Endothelial cell of hepatic sinusoid (primary cell): ENCODE results near the gene PEX5L.
"Not testable (repeated sequence)": the region's sequence is repeated elsewhere in the genome, so short reads cannot be mapped to it uniquely, and the experiment has no call there.

Source experiments
- in situ Hi-C: cut with HindIII; loops from 2 replicates; pipeline ENCODE4 v1.10.0; 2017; ENCODE audit warnings: low sequenced_read_pairs

Gene PEX5L

DNA sequence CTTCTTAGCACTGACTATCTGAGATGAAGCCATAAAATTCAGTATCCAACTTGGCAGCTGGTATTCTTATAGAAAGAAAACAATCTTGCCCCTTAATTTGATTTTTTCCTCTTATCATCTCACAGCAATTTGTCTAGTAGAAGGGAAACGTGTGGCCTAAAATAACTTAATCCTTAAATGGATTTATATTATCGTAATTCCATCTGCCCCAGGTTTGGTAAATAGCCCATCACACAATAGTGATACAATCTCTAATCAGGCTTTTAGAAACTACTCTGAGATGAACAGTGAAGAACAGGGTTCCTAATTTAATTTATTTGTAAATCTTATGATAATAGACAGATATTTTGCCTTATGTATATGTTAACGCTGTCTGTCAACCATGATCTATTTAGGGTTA is 24.8 kb downstream of the PEX5L start:
- in situ Hi-C loops: no loop called here

GRCh38 chr3:180008318-180008717 is 28.4 kb downstream of the PEX5L start:
- in situ Hi-C loops: not testable (repeated sequence)

GRCh38 chr3:180004542-180004941 is 32.2 kb downstream of the PEX5L start:
- in situ Hi-C loops: no loop called here

GRCh38 chr3:180002006-180002405 is 34.7 kb downstream of the PEX5L start:
- in situ Hi-C loops: no loop called here

GRCh38 chr3:180000500-180000899 is 36.2 kb downstream of the PEX5L start:
- in situ Hi-C loops: no loop called here

DNA sequence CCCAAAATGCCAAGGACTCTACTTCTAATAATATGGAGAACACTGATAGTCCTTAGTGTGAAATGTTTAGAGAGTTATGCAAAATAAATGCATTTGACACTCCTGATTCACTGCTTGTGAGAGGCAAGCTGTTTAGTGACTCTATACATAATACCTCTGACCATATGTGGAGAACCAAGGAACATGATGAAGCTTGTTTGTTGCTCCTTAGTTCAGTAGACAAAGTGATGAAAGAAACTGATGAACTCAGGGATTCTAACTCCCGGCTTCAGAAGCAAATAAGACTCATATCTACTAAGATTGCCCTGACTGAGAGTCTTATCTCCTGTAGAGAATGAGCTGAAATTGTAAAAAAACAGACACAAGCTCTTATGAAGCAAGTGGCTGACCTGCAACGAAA is 41.3 kb downstream of the PEX5L start:
- in situ Hi-C loops: no loop called here

GRCh38 chr3:179991883-179992282 is 44.9 kb downstream of the PEX5L start:
- in situ Hi-C loops: no loop called here

DNA sequence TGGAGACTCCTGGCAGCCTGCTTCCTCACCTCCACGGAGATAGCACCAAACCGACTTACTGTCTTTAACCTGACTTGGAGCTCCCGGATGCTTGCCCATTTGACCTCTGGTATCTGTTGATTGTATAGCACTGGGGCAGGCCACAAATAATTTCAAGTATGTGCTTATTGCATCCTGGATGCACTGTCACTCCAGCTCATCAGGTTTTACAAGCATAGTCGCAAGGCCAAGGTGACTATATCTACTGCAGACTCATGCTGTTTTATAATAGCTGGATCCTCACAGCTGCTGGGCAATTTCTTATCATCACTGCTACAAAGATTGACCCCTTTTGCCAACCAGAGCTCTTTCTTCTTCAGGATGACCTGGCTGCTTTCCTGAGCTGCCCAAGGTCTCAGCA is 45.6 kb downstream of the PEX5L start:
- in situ Hi-C loops: no loop called here

GRCh38 chr3:179981646-179982045 is 55.1 kb downstream of the PEX5L start:
- in situ Hi-C loops: no loop called here

DNA sequence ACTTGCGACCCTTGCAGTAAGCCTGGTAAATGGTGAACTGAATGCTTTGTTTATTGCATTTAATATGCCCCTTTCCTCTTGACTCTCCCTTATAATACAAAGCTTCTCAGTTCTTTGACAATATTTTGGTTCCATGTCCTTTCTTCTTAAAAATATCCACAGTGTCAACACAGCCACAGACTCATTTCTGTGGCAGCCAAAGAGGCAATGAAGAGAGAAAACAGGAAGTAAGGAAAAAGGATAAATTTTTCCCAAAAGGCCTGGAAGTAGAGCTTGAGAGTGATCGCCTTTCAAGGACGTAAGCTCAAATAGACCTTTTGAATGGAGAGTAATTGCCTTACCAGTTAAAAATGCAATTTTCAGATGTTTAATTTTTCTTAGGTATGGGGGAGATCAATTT is 59.4 kb downstream of the PEX5L start:
- in situ Hi-C loops: no loop called here

GRCh38 chr3:179973931-179974361 is 62.8 kb downstream of the PEX5L start:
- in situ Hi-C loops: no loop called here

DNA sequence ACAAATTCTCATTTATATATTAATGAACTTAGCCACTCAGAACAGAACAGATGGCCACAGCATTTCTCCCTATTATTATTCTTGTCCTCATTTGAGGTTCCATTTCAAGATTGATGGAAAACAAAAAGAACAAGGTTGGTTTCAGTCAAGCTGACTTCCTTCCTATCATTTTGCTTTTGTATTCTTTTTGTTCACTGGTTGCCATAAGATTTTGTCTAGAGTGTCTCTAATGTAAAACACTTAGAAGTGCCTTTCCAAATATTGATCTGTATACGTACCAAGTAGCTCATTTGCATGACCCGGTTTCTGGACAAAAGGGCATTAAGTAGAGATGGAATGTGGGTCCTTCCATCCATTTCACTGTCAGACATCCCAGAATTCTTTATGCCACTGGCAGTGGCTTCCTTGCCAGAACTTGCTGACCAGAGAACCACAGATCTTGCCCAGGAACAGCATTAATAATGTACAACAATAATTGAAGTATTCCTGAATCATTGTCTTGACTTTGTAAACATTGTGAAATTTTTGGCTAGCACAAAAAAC is 63.8 kb downstream of the PEX5L start:
- in situ Hi-C loops: no loop called here

- in situ Hi-C loops: no loop called here
Measured at GRCh38 chr3:179971280-179971679, 65.5 kb downstream of the PEX5L start.

DNA sequence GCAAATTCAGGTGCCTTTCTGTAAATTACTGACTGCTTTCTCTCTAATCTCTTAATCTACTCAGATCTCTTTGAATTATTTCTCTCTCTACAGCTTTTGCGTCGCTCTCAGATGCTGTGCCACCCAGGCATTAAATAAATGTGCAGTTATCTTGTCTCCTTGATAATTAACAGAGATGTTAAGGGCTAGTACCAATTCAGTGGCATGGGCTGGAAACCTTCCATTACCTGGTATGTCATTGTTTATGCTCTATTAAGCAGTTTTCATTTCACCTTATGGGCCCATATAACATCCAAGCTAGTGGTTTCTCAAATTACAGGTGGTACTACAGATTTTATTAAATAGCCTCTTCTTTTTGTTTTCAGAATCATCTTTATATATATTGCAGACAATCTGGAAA is 66.0 kb downstream of the PEX5L start:
- in situ Hi-C loops: no loop called here

GRCh38 chr3:179969525-179969924 is 67.2 kb downstream of the PEX5L start:
- in situ Hi-C loops: no loop called here

DNA sequence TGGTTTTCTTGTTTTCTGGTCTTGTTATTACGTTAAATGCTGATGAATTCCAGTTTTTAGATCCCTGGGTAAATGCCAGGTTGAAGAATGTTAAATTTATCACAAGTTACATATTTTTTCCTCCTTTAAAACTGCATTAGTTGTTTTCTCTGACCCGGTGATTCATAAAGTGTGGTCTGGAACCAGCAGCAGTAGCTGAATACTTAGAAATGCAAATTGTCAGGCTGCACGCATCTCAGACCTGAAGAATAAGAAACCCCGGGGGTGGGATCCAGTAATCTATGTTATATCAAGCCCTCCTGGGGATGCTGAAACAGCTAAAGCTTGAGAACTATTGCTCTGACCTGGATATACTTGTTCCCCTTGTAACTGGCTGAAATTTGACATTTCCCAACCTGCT is 69.1 kb downstream of the PEX5L start:
- in situ Hi-C loops: no loop called here

GRCh38 chr3:179964890-179965289 is 71.8 kb downstream of the PEX5L start:
- in situ Hi-C loops: no loop called here

DNA sequence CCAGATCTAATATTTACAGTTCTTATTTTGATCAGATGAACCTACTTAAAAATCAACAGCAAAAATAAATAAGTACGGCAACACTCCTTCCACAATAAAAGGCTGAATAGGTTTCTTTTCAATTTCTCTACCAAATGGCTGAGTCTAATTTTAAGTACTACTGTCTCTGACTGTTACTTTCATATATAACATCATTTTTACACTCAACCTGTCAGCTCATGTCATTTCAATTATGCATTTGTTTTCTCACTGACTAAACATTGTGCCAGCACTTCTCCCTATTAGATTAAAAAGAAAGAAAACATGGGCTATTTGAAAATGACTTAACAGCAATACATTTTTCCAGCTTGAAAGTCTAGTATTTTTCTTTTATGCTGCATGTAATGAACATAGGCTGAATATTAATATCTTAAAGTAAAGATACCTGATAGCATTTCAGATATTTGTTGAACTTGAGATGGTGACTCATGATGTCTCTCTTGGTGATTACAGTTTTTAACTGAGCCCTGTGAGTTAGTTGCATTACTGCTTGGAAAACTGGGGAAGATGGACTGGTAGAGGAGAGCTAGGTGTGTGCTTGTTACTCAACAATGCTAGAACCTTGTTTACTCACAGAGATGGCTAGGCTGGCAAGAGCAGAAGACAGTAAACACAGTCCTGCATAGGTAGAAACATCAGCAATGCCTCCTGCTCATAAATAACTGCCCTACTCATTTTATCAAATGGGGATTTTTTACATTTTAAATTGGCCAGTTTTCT is 73.9 kb downstream of the PEX5L start:
- in situ Hi-C loops: no loop called here

GRCh38 chr3:179961703-179962078 is 75.0 kb downstream of the PEX5L start:
- in situ Hi-C loops: no loop called here

DNA sequence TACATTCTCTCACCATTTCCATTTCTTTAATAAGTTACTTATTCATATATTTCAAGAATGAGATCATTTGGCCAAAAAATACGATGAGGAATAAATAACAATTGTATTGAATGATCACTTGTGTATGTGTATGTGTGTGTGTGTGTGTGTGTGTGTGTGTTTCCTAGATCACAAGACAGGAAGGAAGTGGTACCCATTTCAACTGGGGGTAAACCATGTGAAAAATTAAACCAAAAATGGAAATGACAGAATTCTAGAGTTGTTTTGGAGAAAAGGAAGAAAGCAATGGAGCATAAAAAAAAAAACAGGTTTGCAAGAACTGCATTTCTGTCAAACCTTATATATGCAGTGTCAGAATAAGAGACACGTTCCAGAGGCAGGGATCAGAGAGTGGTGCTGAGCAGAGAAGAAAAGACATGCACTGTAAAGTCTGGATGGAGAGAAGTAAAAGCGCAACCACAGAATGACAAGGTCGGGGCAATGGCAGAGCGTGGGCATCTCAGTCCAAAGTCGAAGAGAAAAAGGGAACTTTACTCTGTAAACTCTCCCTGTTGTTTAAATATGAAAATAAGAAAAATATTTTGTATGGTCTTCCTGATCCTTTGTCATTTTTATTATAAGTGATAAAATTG is 75.5 kb downstream of the PEX5L start:
- in situ Hi-C loops: no loop called here

DNA sequence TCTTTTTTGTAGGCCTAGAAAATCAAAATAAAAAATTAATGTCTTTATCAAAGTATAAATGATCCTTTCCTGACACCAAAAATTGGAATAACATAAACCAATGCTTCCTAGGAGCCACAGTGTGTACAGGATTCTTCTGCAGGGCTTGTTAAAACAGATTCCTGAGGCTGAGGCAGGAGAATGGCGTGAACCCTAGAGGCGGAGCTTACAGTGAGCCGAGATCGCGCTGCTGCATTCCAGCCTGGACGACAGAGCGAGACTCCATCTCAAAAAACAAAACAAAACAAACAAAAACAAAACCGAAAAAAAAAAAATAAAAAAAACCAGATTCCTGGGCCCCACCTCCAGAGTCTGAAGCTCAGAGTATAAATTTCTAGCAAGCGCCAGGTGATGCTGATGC is 78.0 kb downstream of the PEX5L start:
- in situ Hi-C loops: no loop called here

DNA sequence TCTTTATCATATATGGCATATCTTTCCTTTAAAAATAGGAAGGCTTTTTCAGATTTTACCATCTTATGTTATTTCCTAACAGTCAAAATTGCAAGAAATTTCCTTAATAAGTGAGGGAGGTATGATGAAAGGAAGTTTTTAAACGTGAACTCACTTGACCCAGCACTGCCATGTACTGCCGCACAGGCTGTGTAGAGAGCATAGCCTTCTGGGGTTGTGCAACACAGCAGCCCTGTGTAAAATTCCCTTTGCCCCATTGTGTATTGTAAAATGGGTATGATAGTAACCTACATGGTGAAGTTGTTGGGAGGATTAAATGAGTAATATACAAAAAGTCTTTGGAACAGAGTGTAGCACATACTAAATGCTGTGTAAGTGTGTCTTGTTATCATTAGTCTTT is 78.6 kb downstream of the PEX5L start:
- in situ Hi-C loops: no loop called here
